WTC11 (cell line): Measurements from ENCODE around the gene PEAK3. TPM values are rescaled to one million over a fixed set of nuclear protein-coding genes. Genes with fewer than 3 reads are reported as not detected.

Source experiments
- ATAC-seq: fragments of 200-7000 bp; cut with Tn5 transposase; 2 replicates; pipeline ENCODE4 v1.10.0; 2021; ENCODE audit warnings: mild to moderate bottlenecking, moderate library complexity
- CTCF ChIA-PET: fragments of 300-600 bp; sonication (Branson Sonifier 250); formaldehyde crosslinking; loops from one replicate; lab custom pipeline; 2021; ENCODE audit warnings: antibody characterized with exemption; lab: Charles Lee
- POLR2A ChIA-PET: fragments of 350-600 bp; sonication (Branson Sonifier 250); formaldehyde crosslinking; loops from one replicate; lab custom pipeline; 2021; ENCODE audit warnings: antibody characterized with exemption; lab: Charles Lee
- DNase-seq: peaks from one replicate; pipeline ENCODE4 v3.0.0; 2021; ENCODE audit warnings: low spot score
- H3K27ac Mint-ChIP-seq: 2 replicates; pipeline ENCODE4 v1.8.0; 2021; ENCODE audit warnings: mixed read lengths
- H3K27me3 Mint-ChIP-seq: 2 replicates; pipeline ENCODE4 v1.8.0; 2021; ENCODE audit warnings: low read depth, mild to moderate bottlenecking, moderate library complexity, mixed read lengths
- H3K36me3 Mint-ChIP-seq: 2 replicates; pipeline ENCODE4 v1.8.0; 2021; ENCODE audit warnings: mixed read lengths
- H3K4me1 Mint-ChIP-seq: 2 replicates; pipeline ENCODE4 v1.8.0; 2022; ENCODE audit warnings: mixed read lengths
- H3K4me3 Mint-ChIP-seq: 2 replicates; pipeline ENCODE4 v1.8.0; 2021; ENCODE audit warnings: mild to moderate bottlenecking, moderate library complexity, mixed read lengths
- H3K9me3 Mint-ChIP-seq: 2 replicates; pipeline ENCODE4 v1.8.0; 2021; ENCODE audit warnings: mixed read lengths
- CREB1 ChIP-seq: sonication (generic); formaldehyde crosslinking; IDR thresholded peaks from 2 replicates; pipeline ENCODE4 v1.8.0; 2023; ENCODE audit warnings: mild to moderate bottlenecking, missing genetic modification reagents
- CREM ChIP-seq: sonication (generic); formaldehyde crosslinking; IDR thresholded peaks from 2 replicates; pipeline ENCODE4 v1.8.1; 2022; ENCODE audit warnings: mild to moderate bottlenecking, missing genetic modification reagents, moderate library complexity
- ETV6 ChIP-seq: sonication (generic); formaldehyde crosslinking; IDR thresholded peaks from 2 replicates; pipeline ENCODE4 v1.8.1; 2022; ENCODE audit warnings: mild to moderate bottlenecking, missing genetic modification reagents
- IRF2 ChIP-seq: sonication (generic); formaldehyde crosslinking; IDR thresholded peaks from 2 replicates; pipeline ENCODE4 v1.8.0; 2022; ENCODE audit warnings: low read depth, missing genetic modification reagents, borderline replicate concordance
- JUN ChIP-seq: sonication (generic); formaldehyde crosslinking; IDR thresholded peaks from 2 replicates; pipeline ENCODE4 v1.8.0; 2023; ENCODE audit warnings: mild to moderate bottlenecking, missing genetic modification reagents
- KAT7 ChIP-seq: sonication (generic); formaldehyde crosslinking; IDR thresholded peaks from 2 replicates; pipeline ENCODE4 v1.8.1; 2023; ENCODE audit warnings: missing genetic modification reagents, mild to moderate bottlenecking, borderline replicate concordance
- NFE2L1 ChIP-seq: sonication (generic); formaldehyde crosslinking; IDR thresholded peaks from 2 replicates; pipeline ENCODE4 v1.8.1; 2023; ENCODE audit warnings: missing genetic modification reagents
- NFYB ChIP-seq: sonication (generic); formaldehyde crosslinking; conservative IDR thresholded peaks from 2 replicates; pipeline ENCODE4 v1.8.0; 2022; ENCODE audit warnings: low read depth, missing genetic modification reagents
- SMAD4 ChIP-seq: sonication (generic); formaldehyde crosslinking; IDR thresholded peaks from 2 replicates; pipeline ENCODE4 v1.8.0; 2022; ENCODE audit warnings: mild to moderate bottlenecking, missing genetic modification reagents
- SP1 ChIP-seq: sonication (generic); formaldehyde crosslinking; conservative IDR thresholded peaks from 2 replicates; pipeline ENCODE4 v1.8.1; 2022; ENCODE audit warnings: missing genetic modification reagents
- USF1 ChIP-seq: sonication (generic); formaldehyde crosslinking; IDR thresholded peaks from 2 replicates; pipeline ENCODE4 v1.8.0; 2022; ENCODE audit warnings: mild to moderate bottlenecking, missing genetic modification reagents
- USF2 ChIP-seq: sonication (generic); formaldehyde crosslinking; IDR thresholded peaks from 2 replicates; pipeline ENCODE4 v1.8.1; 2023; ENCODE audit warnings: mild to moderate bottlenecking, missing genetic modification reagents, moderate library complexity
- ZNF121 ChIP-seq: sonication (generic); formaldehyde crosslinking; IDR thresholded peaks from 2 replicates; pipeline ENCODE4 v1.8.0; 2023; ENCODE audit warnings: missing genetic modification reagents
- ZNF416 ChIP-seq: fragments of 250-450 bp; sonication (Bioruptor Pico); IDR thresholded peaks from 2 replicates; pipeline ENCODE4 v1.9.0; 2021; ENCODE audit warnings: mild to moderate bottlenecking, inconsistent platforms
- ZNF512 ChIP-seq: sonication (generic); formaldehyde crosslinking; IDR thresholded peaks from 2 replicates; pipeline ENCODE4 v1.8.1; 2022; ENCODE audit warnings: missing genetic modification reagents, borderline replicate concordance
- total RNA-seq: library from RNA; stranded (reverse); gene quantifications from 3 replicates; pipeline ENCODE4 v1.2.3, GENCODE V29; 2021
- TF ChIP-seq, protein P1 (sequence below): fragments of 250-450 bp; sonication (Bioruptor Pico); conservative IDR thresholded peaks from 2 replicates; pipeline ENCODE4 v1.9.0; 2021; ENCODE audit warnings: mild to moderate bottlenecking
- TF ChIP-seq, protein P2 (sequence below): sonication (generic); formaldehyde crosslinking; conservative IDR thresholded peaks from 2 replicates; pipeline ENCODE4 v1.8.1; 2022; ENCODE audit warnings: mild to moderate bottlenecking, missing genetic modification reagents

Gene PEAK3
- total RNA-seq, 1 experiment from 2014 or later, result not detected

DNA sequence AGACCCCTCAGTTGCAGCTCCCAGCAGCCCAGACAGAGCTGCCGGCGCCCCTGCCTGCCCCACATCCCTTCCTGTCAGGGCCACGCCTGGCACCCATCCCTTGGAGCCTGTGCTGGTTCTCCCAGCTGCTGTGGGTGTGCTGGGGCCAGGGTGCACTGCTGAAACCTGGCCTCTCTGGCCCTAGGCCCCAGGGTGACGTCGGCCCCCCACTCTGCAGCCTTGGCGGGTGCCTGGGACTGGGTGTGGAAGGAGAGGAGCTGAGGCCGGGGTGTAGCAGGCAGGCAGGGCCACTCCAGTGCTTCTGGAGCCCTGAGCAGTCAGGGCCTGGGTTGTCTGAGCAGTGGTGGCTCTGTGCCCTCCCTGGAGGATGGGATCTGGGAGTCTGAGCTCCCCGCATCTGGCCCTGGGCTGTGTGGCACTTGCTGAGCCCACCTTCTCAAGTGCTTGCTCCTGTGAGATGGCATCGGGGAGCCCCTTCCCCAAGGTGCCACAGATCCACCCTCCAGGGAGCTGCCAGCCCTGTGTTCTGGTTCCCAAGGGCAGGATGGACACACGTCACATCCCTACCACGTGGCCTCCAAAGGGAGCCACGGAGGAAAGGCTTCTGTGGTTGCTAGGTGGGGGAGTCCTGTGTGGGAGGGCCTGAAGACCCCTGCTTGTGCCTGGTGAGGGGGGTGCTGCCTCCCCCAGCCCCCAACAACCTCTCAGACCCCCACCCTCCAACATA is 51.0 kb downstream of the PEAK3 start:
- Mint-ChIP-seq H3K4me3 (no peak overlapping the region), H3K36me3 (peaks cover 9% of the 10 kb centered on the region; the same call in 1 of the 2 replicates), H3K4me1 (peaks cover 4% of the 10 kb centered on the region; the same call in 1 of the 2 replicates), H3K9me3 (no peaks in the 10 kb centered on the region), H3K27me3 (no peaks in the 10 kb centered on the region), H3K27ac (peak overlapping the region; percentile 87; the same call in 1 of the 2 replicates)
- POLR2A ChIA-PET, result interaction anchor here (0.6 to 1.1 kb wide), 3 partner anchors 81 to 1148 kb away, joined by 3 to 4 read pairs (median 3); no protein-coding TSS in a partner anchor
- ATAC-seq (no peak), DNase-seq (no peak)
- TF ChIP-seq, protein P1, sequence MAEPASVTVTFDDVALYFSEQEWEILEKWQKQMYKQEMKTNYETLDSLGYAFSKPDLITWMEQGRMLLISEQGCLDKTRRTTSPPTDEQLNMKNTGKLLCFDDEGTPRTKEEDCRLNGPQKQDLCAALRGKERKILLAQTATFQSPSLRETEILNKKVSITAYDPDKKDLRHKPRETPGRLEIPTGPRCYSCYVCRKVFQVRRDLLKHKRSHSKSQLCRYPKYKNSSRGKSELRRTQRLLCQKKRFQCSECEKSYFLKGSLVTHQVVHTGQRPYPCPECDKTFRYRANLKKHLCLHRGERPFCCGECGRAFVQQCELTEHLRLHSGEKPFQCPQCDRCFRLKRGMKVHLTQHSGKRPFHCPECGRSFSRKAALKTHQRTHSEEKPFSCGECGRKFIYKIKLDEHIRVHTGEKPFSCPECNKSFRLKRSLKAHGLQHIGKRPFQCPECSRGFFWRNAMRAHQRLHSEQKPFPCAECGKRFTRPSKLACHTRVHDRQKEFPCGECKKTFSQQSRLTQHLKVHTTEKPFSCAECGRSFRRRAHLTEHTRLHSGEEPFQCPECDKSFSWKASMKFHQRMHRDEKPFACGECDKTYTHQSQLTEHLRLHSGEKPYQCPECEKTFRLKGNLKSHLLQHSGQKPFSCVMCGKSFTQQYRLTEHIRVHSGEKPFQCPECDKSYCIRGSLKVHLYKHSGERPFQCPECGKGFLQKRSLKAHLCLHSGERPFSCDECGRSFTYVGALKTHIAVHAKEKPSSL (CRISPR knock-in tag), result no peak
- TF ChIP-seq JUN (no peak), NFYB (CRISPR knock-in tag) (no peak), USF1 (CRISPR knock-in tag) (no peak), CREB1 (CRISPR knock-in tag) (no peak), ZNF512 (CRISPR knock-in tag) (no peak), ZNF416 (CRISPR knock-in tag) (0 out of 2 replicates have a peak, but pooled peaks have one; percentile 47)
- CTCF ChIA-PET, result interaction anchor here (2.8 kb wide), 1 partner anchor 75 kb away, joined by 18 read pairs; no protein-coding TSS in a partner anchor

DNA sequence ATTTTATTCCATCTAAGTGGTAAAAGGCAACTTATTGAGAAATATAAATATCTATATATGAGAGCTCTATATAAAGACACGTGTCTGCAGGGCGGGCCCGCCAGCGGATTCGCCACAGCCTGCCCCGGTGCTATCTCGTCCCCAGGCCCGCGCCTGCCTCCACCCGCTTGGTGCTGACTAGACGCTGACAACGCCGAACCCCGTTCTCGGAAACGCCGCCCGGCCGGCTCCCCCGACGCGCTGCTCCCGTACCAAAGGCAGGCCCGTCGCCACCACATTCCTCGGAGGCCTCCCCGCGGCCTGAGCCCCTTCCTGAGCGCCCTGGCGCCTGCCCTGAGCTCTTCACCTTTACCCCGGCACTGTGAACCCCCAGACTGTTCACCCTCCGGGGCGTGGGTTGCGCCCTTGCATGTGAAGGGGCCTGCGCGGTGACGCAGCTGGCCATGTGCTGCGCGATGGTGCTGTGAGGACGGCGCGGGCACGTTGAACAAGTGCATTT is 51.9 kb downstream of the PEAK3 start:
- POLR2A ChIA-PET, result interaction anchor here (0.6 to 1.1 kb wide), 2 partner anchors 82 to 94 kb away, joined by 3 read pairs; no protein-coding TSS in a partner anchor

More for the DNA sequence above, 51.9 kb downstream of the PEAK3 start:
- no peak for TF ChIP-seq SMAD4 (CRISPR knock-in tag)
- no peak for TF ChIP-seq ZNF416 (CRISPR knock-in tag)
- no peak for TF ChIP-seq ETV6 (CRISPR knock-in tag)
- TF ChIP-seq NFE2L1 (CRISPR knock-in tag), result no peak
- no peak for TF ChIP-seq IRF2 (CRISPR knock-in tag)
- TF ChIP-seq SP1 (CRISPR knock-in tag), result no peak
- TF ChIP-seq JUN, result no peak
- TF ChIP-seq, protein P2, sequence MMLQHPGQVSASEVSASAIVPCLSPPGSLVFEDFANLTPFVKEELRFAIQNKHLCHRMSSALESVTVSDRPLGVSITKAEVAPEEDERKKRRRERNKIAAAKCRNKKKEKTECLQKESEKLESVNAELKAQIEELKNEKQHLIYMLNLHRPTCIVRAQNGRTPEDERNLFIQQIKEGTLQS (CRISPR knock-in tag), result no peak
- TF ChIP-seq CREM (CRISPR knock-in tag), result no peak
- TF ChIP-seq ZNF121 (CRISPR knock-in tag), result no peak
- TF ChIP-seq KAT7 (CRISPR knock-in tag), result no peak
- no peak for TF ChIP-seq USF2 (CRISPR knock-in tag)
- no peak for ATAC-seq
- H3K27me3 Mint-ChIP-seq, result no peaks in the 10 kb centered on the region
- H3K36me3 Mint-ChIP-seq, result peaks cover 16% of the 10 kb centered on the region
- H3K27ac Mint-ChIP-seq, result peak overlapping the region; percentile 47
- CTCF ChIA-PET, result interaction anchor here (2.6 to 2.8 kb wide), 2 partner anchors 31 to 74 kb away, joined by 7 to 18 read pairs; no protein-coding TSS in a partner anchor
- no peak overlapping the region for H3K4me3 Mint-ChIP-seq
- peaks cover 2% of the 10 kb centered on the region; the same call in 1 of the 2 replicates for H3K4me1 Mint-ChIP-seq
- DNase-seq, result no peak
- H3K9me3 Mint-ChIP-seq, result no peaks in the 10 kb centered on the region
